SW 1271 (cell line): ENCODE data around the gene CDH15.
"Not testable (repeated sequence)": the region's sequence is repeated elsewhere in the genome, so short reads cannot be mapped to it uniquely, and the experiment has no call there.

Source experiments
- DNase-seq, 2 experiments: peaks; one replicate each; lab custom pipeline; 2025; lab: John Stamatoyannopoulos, UW

Gene CDH15

DNA sequence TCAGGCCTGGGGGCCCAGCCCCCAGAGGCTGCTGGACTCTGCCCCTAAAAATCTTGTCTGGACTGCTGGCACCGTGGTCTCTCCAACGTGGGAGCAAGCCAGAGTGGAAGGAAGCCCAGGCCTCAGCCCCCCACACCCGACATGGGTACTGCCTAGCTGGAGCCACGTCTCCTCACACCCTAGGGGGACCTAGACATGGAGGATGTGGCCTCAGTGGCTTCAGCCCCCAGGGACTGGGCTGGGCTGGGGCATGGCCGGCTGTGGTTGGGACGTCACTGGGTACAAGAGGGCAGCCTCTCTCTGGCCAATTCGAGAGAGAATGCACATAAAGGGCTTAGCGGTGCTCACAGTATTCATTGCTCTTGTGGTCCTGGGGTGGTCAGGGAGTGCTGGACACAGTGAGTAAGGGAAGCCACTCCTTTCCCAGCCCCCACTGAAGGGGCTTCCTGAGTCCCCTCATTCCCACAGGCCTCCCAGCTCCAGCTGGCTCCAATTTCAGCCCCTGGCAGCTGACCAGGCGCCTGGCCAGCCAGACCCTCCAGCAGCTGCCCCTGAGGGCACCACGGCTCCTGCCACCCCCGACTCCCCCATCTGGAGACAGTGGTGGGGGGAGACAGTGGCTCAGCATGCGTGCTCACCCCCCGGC is 1.1 kb downstream of the CDH15 start:
- no peak for DNase-seq

GRCh38 chr16:89173174-89173921 is 1.8 kb downstream of the CDH15 start:
- DNase-seq = no peak

GRCh38 chr16:89174055-89174827 is 2.7 kb downstream of the CDH15 start:
- no peak for DNase-seq

GRCh38 chr16:89174877-89175276 is 3.3 kb downstream of the CDH15 start:
- DNase-seq = no peak

DNA sequence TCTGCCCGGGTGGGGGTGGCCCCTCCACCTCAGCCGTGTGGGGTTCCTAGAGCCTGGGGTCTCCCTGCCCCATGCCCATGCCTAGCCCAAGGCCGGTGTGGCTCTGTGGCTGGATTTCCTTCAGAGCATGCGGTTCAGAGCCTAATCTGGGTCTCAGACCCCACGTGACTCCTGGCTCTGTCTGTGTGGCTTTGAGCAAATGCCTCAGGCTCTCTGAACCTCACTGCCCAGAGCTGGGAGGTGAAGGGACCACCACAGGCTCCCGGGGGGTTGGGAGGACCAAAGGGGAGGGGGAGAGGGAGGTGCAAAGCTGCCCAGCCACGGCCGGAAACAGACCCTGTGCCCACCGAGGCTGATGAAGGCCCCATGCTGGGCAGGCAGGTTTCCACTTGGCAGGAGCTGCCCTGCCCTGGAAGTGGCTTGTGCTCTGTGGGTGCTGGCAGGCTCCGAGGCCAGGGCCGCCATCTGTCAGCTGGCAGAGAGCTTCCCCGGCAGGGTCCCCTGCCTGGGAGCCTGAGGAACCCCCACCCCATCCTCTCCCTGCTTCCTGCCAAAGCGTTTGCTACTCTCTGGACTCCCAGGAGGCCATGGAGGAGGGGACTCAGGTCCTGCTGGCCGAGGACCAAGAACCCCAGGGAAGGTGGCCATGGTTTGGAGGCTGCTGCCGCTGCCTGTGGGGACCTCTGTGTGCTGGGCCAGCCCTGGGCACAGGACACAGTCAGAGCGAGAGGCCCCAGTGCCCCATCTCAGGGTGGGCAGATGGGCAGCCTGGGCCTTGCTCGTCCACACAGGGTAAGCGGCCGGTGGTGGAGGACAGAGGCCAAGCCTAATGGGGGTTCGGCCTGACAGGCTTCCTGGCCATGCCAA is 4.0 kb downstream of the CDH15 start:
- no peak for DNase-seq

- DNase-seq = no peak
These were observed 4.7 kb downstream of the CDH15 start for GRCh38 chr16:89176147-89176690.

DNA sequence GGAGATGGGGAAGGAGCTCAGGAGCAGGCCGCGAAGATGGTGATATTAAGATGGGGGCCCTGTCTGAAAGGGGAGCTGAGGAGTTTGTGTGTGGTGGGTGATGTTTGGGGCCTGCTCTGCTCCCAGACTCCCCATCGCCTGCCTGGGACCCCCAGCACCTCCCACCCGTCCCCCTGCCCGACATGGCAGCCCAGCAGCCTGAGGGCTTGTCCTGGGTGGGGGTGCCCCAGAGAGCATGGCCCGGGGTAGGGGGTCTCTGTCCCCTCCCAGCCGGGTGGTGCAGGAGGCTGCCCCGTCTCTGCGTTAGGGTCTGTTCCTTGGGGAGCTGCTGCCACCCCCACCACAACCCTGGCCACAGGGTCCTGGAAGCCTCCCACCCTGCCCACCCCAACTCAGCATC is 5.2 kb downstream of the CDH15 start:
- DNase-seq = no peak

GRCh38 chr16:89177501-89177900 is 6.0 kb downstream of the CDH15 start:
- DNase-seq = no peak

DNA sequence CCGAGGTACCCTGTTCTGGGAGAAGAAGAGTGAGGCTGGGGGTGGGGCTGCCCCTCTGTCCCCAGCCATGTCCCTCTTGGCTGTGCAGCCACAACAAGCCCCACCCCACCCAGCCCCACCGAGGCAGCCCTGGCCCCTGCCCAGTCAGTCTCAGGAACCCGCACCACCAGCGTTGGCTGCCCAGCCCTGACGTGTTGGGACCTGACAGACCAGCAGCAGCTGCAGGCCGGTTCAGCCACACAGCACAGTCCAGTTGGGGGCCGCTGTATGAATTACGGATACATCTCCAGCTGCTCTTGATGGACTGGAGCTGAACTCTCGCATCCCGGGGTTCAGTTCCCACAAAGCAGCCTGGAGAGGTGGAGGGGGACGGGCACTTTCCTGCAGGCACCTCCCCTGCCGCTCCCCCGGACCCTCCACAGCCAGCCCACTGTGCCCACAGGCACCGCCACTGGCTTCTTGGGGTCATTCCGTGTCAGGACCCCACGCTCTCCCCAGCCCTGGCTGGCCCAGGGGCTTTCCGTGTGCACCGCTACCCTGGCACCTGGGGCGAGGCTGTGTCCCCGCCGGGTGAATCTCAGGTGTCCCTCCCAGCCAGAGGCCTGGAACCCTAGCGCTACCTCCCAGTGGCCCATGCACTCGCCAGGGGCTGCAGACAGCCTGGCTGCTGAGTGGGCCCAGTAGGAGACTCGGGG is 7.1 kb downstream of the CDH15 start:
- DNase-seq = no peak

DNA sequence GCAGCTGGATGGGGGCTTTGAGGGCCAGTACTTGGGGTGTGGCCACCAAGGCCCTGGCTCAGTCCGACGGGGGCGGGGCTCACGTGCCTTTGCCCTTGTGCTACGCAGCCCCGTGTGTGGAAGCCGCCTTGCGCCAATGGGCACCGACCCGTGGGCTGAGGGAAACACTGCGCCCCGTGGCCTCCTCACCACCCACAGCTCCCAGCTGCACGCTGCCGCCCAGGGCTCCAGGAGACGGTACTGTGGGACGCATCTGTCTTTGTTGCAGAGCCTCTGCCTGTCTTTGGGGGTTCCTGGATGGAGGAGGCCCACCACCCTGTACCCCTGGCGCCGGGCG is 7.6 kb downstream of the CDH15 start:
- DNase-seq = no peak

- no peak for DNase-seq
These were observed 8.2 kb downstream of the CDH15 start for GRCh38 chr16:89179656-89180315.

DNA sequence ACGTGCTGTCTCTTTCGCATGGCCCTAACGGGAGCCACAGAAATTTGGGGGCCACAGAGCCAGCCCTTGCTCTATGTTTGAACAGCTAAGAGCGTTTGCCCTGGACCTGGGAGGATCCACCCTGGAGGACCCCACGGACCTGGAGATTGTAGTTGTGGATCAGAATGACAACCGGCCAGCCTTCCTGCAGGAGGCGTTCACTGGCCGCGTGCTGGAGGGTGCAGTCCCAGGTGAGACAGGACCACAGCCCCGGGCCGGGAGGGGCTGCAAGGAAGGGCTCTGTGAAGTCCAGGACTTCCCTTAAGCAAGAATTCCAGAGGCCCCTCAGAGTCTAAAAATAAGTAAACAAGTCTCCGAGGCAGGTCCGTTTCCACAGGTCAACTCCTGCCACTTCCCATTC is 11.9 kb downstream of the CDH15 start:
- DNase-seq = no peak

- no peak for DNase-seq
These were observed 12.6 kb downstream of the CDH15 start for GRCh38 chr16:89183975-89184676.

DNA sequence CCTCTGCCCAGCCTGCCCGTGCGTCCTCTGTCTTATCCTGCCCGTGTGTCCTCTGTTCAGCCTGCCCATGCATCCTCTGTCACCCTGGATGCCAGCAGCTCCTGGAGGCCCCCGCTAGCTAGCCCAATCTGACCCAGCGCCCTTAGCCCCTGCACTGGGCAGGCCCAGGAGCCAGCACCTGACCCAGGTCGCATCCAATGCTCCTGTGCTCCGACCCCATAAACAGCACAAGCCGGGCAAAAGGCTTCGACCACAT is 13.1 kb downstream of the CDH15 start:
- DNase-seq = no peak

- no peak for DNase-seq
These were observed 13.6 kb downstream of the CDH15 start for GRCh38 chr16:89184933-89185794.

GRCh38 chr16:89185887-89186592 is 14.5 kb downstream of the CDH15 start:
- DNase-seq = not testable (repeated sequence)

- DNase-seq = not testable (repeated sequence)
These were observed 15.1 kb downstream of the CDH15 start for GRCh38 chr16:89186593-89187031.

GRCh38 chr16:89187032-89187769 is 15.7 kb downstream of the CDH15 start:
- no peak for DNase-seq
